CD14-positive monocyte (primary cell): ENCODE results near the gene FOXO1. TPM values are rescaled to one million over a fixed set of nuclear protein-coding genes. Genes with fewer than 3 reads are reported as not detected.

Experiments
- DNase-seq, 3 donors: peaks; one replicate each; pipeline ENCODE4 v3.0.0-alpha.2; 2011 to 2022
- H2AFZ ChIP-seq: 2 replicates; pipeline ENCODE4 v1.6.0; 2012; ENCODE audit warnings: mild to moderate bottlenecking, low read depth, low read length, inconsistent platforms; ENCODE audit not compliant: insufficient read depth, poor library complexity, severe bottlenecking
- H3K27ac ChIP-seq, 2 donors: 1 replicate in 1 of 2; 2 replicates in 1 of 2; pipeline ENCODE4 v1.5.1; 2012 to 2013; ENCODE audit warnings: low read length in 2 of 2, control low read depth in 1 of 2, inconsistent platforms in 1 of 2, low read depth in 1 of 2, mild to moderate bottlenecking in 1 of 2
- H3K27me3 ChIP-seq, 2 donors: one replicate each; pipeline versions ENCODE4 v1.6.0 to v1.6.1; 2011 to 2013; ENCODE audit warnings: low read length in 2 of 2; ENCODE audit not compliant: control insufficient read depth in 2 of 2, insufficient read depth in 2 of 2
- H3K36me3 ChIP-seq, 2 donors: replicated peaks in 1 of 2; 1 replicate in 1 of 2; 2 replicates in 1 of 2; pipeline versions ENCODE4 v1.5.1 to v1.6.1; 2012 to 2013; ENCODE audit warnings: low read length in 2 of 2, control low read depth in 1 of 2, inconsistent platforms in 1 of 2, mild to moderate bottlenecking in 1 of 2; ENCODE audit not compliant: insufficient read depth in 2 of 2, control insufficient read depth in 1 of 2
- H3K4me1 ChIP-seq, 2 donors: 1 replicate in 1 of 2; 2 replicates in 1 of 2; pipeline versions ENCODE4 v1.5.1 to v1.6.1; 2012 to 2013; ENCODE audit warnings: low read length in 2 of 2, control low read depth in 1 of 2, inconsistent platforms in 1 of 2, mild to moderate bottlenecking in 1 of 2, moderate library complexity in 1 of 2; ENCODE audit not compliant: insufficient read depth in 2 of 2, control insufficient read depth in 1 of 2
- H3K4me2 ChIP-seq: replicated peaks from 2 replicates; pipeline ENCODE3; 2012; ENCODE audit warnings: low read length, moderate library complexity, mild to moderate bottlenecking; ENCODE audit not compliant: poor library complexity, severe bottlenecking; ENCODE audit errors: extremely low read depth
- H3K4me3 ChIP-seq, 3 experiments: fragments of 200-600 bp in 1 of 3; sonication (generic) in 1 of 3; replicated peaks in 1 of 3; 1 replicate in 2 of 3; 2 replicates in 1 of 3; pipeline ENCODE4 v1.5.1; 2011 to 2013; ENCODE audit warnings: low read length in 3 of 3, mild to moderate bottlenecking in 3 of 3, control low read depth in 2 of 3, low read depth in 2 of 3, inconsistent platforms in 1 of 3, moderate library complexity in 1 of 3
- H3K79me2 ChIP-seq: 2 replicates; pipeline ENCODE4 v1.6.0; 2012; ENCODE audit warnings: mild to moderate bottlenecking, control low read depth, inconsistent platforms, low read length, moderate library complexity; ENCODE audit not compliant: insufficient read depth
- H3K9ac ChIP-seq: 2 replicates; pipeline ENCODE4 v1.6.0; 2017; ENCODE audit warnings: low read length, mild to moderate bottlenecking; ENCODE audit not compliant: insufficient read depth, poor library complexity, severe bottlenecking
- H3K9me3 ChIP-seq, 2 donors: replicated peaks in 1 of 2; 1 replicate in 1 of 2; 2 replicates in 1 of 2; pipeline versions ENCODE4 v1.5.1 to v1.6.1; 2012 to 2013; ENCODE audit warnings: low read length in 2 of 2, control low read depth in 1 of 2; ENCODE audit not compliant: control insufficient read depth in 1 of 2, insufficient read depth in 1 of 2
- H4K20me1 ChIP-seq: 2 replicates; pipeline ENCODE4 v1.6.0; 2012; ENCODE audit warnings: mild to moderate bottlenecking, low read length, control low read depth, moderate library complexity; ENCODE audit not compliant: insufficient read depth
- H3K27ac Mint-ChIP-seq, 7 donors: one replicate each; pipeline ENCODE4 v1.8.0; 2020; ENCODE audit warnings: mild to moderate bottlenecking in 7 of 7, mixed read lengths in 7 of 7, moderate library complexity in 6 of 7, inconsistent platforms in 2 of 7
- H3K27me3 Mint-ChIP-seq, 3 donors: one replicate each; pipeline ENCODE4 v1.8.0; 2021 to 2022; ENCODE audit warnings: low read depth in 3 of 3, mild to moderate bottlenecking in 3 of 3, mixed read lengths in 3 of 3, moderate library complexity in 3 of 3, inconsistent platforms in 1 of 3
- H3K36me3 Mint-ChIP-seq, 2 donors: one replicate each; pipeline ENCODE4 v1.8.0; 2020; ENCODE audit warnings: mixed read lengths in 2 of 2, inconsistent platforms in 1 of 2, mild to moderate bottlenecking in 1 of 2
- H3K4me1 Mint-ChIP-seq: one replicate; pipeline ENCODE4 v1.8.0; 2020; ENCODE audit warnings: mild to moderate bottlenecking, mixed read lengths
- H3K4me3 Mint-ChIP-seq, 2 donors: one replicate each; pipeline ENCODE4 v1.8.0; 2020; ENCODE audit warnings: mild to moderate bottlenecking in 2 of 2, mixed read lengths in 2 of 2, moderate library complexity in 1 of 2
- H3K9me3 Mint-ChIP-seq, 7 donors: one replicate each; pipeline ENCODE4 v1.8.0; 2020 to 2022; ENCODE audit warnings: mixed read lengths in 7 of 7, mild to moderate bottlenecking in 6 of 7, moderate library complexity in 6 of 7, inconsistent platforms in 2 of 7
- CTCF ChIP-seq: fragments of 200-600 bp; IDR thresholded peaks from one replicate; pipeline ENCODE4 v1.8.0; 2022; ENCODE audit warnings: antibody characterized with exemption, mild to moderate bottlenecking
- WGBS: methylation state at CpG from one replicate; pipeline ENCODE4 v1.1.5; 2013; ENCODE audit warnings: missing lambda C conversion rate; ENCODE audit not compliant: insufficient coverage; 5-methylcytosine and 5-hydroxymethylcytosine counted together
- intact Hi-C, 2 donors: fragments of 100-400 bp; cut with micrococcal nuclease; formaldehyde crosslinking; loops; one replicate each; pipeline versions ENCODE4 v1.15.0 to v1.15.1; 2023
- polyA plus RNA-seq, 3 donors: library from polyadenylated mRNA; depleted of rRNA in 1 of 3; unstranded in 2 of 3; stranded (reverse) in 1 of 3; fragments of 300-500 nt in 2 of 3; fragments of >200 nt in 1 of 3; fragmentation: Illumina TruSeq in 2 of 3; gene quantifications; 1 replicate in 2 of 3; 2 replicates in 1 of 3; pipeline ENCODE4 v1.2.3, GENCODE V29; 2012 to 2021

Gene FOXO1
- polyA plus RNA-seq, 3 donors, result 3.1 to 11.3 (median 8.0) TPM

DNA sequence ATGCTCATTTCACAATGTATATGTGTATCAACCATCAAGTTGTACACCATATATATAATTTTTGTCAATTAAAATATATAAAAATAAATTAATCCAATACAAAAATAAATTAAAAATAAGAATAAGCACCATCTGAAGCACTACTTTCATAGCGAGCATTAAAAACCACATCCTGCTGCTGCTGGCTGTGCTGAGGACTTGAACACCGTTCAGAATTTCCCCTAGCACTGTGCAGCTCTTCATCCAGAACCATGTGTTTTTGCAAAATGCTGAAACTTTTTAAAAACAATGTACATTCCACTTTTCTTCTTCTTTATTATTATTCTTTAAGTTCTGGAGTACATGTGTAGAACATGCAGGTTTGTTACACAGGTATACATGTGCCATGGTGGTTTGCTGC lies 40.0 kb upstream of the FOXO1 start:
- WGBS, result 9% methylated on average over 2 of the region's 2 CpGs
- Histone ChIP-seq H3K4me2 (no peak overlapping the region), H3K79me2 (no peaks in the 10 kb centered on the region), H3K36me3 (no peaks in the 10 kb centered on the region), H3K27ac (no peak overlapping the region), H3K9ac (no peak overlapping the region), H4K20me1 (no peaks in the 10 kb centered on the region), H3K4me3 (no peak overlapping the region), H3K9me3 (peaks cover 0 to 4% of the 10 kb centered on the region in 2 donors), H3K27me3 (no peaks in the 10 kb centered on the region), H2AFZ (no peak overlapping the region), H3K4me1 (no peaks in the 10 kb centered on the region)
- TF ChIP-seq CTCF, result no peak
- DNase-seq, result no peak
- H3K4me3 Mint-ChIP-seq, result no peak overlapping the region
- intact Hi-C loops, result no loop called here
- no peaks in the 10 kb centered on the region for H3K27me3 Mint-ChIP-seq
- H3K9me3 Mint-ChIP-seq, result peaks cover 14 to 42% (median 38%) of the 10 kb centered on the region in 7 donors
- H3K36me3 Mint-ChIP-seq, result no peaks in the 10 kb centered on the region
- no peak overlapping the region for H3K27ac Mint-ChIP-seq
- no peaks in the 10 kb centered on the region for H3K4me1 Mint-ChIP-seq

- Histone ChIP-seq H3K9ac (no peak overlapping the region), H3K36me3 (no peaks in the 10 kb centered on the region), H3K4me3 (no peak overlapping the region), H3K27me3 (no peaks in the 10 kb centered on the region), H3K4me1 (no peaks in the 10 kb centered on the region), H4K20me1 (no peaks in the 10 kb centered on the region), H3K4me2 (no peak overlapping the region), H3K9me3 (no peaks in the 10 kb centered on the region), H3K27ac (no peak overlapping the region), H3K79me2 (no peaks in the 10 kb centered on the region), H2AFZ (no peak overlapping the region)
- DNase-seq, result no peak
- Mint-ChIP-seq H3K4me3 (no peak overlapping the region), H3K9me3 (peaks cover 0 to 6% (median 1%) of the 10 kb centered on the region in 7 donors), H3K27ac (no peak overlapping the region), H3K27me3 (peaks cover 0 to 1% (median 0%) of the 10 kb centered on the region in 3 donors), H3K36me3 (no peaks in the 10 kb centered on the region), H3K4me1 (no peaks in the 10 kb centered on the region)
- 100% methylated on average over 1 of the region's 5 CpGs for WGBS
- intact Hi-C loops, result no loop called here
- no peak for TF ChIP-seq CTCF
Measured at GRCh38 chr13:40697711-40698110, 31.3 kb upstream of the FOXO1 start.
